AG09309 (cell line): ENCODE measurements around the gene TTLL11.
A peak's percentile ranks its signal among the peaks of the same experiment; 100 is the strongest.

ENCODE experiments used
- DNase-seq: peaks from one replicate; pipeline ENCODE4 v3.0.0-alpha.2; 2010; ENCODE audit warnings: low read depth
- H3K4me3 ChIP-seq: 2 replicates; pipeline ENCODE4 v1.5.1; 2011; ENCODE audit warnings: mild to moderate bottlenecking, low read depth, low read length, moderate library complexity; ENCODE audit not compliant: control insufficient read depth
- CTCF ChIP-seq: IDR thresholded peaks from 2 replicates; pipeline ENCODE4 v1.5.1; 2011; ENCODE audit warnings: mild to moderate bottlenecking, low read depth, low read length, inconsistent platforms; ENCODE audit not compliant: insufficient read depth, control insufficient read depth; ENCODE audit errors: missing control alignments

TTLL11 gene

GRCh38 chr9:121889990-121890563, 203.0 kb downstream of the TTLL11 start:
- DNase-seq, result no peak
- H3K4me3 ChIP-seq, result no peak overlapping the region
- TF ChIP-seq CTCF, result no peak

GRCh38 chr9:121888438-121888775, 204.7 kb downstream of the TTLL11 start:
- H3K4me3 ChIP-seq, result no peak overlapping the region
- TF ChIP-seq CTCF, result peak; percentile 12
- peak; percentile 72 for DNase-seq

GRCh38 chr9:121887553-121888437, 205.3 kb downstream of the TTLL11 start:
- no peak for TF ChIP-seq CTCF
- H3K4me3 ChIP-seq, result no peak overlapping the region
- DNase-seq, result no peak

GRCh38 chr9:121886759-121887485, 206.2 kb downstream of the TTLL11 start:
- TF ChIP-seq CTCF, result no peak
- H3K4me3 ChIP-seq, result no peak overlapping the region
- no peak for DNase-seq

- H3K4me3 ChIP-seq, result no peak overlapping the region
- peak; percentile 25 for DNase-seq
- no peak for TF ChIP-seq CTCF
Measured at GRCh38 chr9:121885345-121885901, 207.7 kb downstream of the TTLL11 start.

GRCh38 chr9:121884057-121884541, 209.0 kb downstream of the TTLL11 start:
- no peak for DNase-seq
- TF ChIP-seq CTCF, result no peak
- no peak overlapping the region for H3K4me3 ChIP-seq
